NCI-H128 (cell line): Measurements from ENCODE around the gene TMEM120B.

Source experiments
- DNase-seq: peaks from one replicate; lab custom pipeline; 2025; ENCODE audit not compliant: unreplicated experiment; lab: John Stamatoyannopoulos, UW

The TMEM120B gene

DNA sequence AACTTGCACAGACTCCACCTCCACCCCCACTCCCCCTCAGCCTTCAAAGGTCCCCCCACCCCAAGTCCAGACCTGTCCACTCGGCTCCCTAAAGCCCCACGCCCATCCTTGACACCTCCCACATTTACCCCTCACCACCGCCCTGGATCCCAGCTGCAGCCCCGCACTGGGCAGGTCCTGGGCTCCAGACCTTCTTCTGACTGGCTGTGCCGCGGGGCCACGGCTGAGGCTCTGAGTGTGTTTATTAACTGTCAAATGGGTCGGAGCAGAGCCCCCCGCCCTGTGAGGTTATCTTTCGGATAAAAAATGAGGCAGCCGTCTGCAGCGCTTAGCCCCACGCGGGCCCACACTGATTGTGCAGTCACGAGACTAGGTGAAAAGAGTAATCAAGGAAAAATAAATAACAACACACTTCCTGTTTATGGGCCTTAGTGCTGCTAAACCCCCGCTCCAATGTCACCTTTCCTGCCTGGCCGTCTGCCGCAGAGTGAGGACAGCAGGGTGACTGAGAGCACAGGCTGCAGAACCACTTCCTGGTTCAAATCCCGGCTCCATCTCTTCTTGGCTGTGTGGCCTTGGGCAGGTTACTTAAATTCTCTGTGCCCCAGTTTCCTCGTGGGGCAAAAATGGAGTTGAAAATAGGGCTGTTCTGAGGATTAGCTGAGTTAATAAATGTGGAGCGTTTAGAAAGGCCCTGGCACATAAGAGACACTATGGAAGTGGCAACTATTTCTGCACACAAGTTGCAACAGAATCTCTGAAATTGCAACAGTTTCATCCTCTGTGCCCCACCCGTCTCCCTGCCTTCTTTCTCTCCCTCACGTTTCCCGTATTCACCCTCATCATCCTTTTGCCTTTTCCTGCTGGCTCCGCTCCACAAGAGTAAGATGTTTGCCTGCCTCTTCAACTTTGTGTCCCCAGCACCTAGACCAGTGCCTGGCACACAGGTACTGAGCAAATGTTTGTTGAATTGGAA lies 100.7 kb downstream of the TMEM120B start:
- DNase-seq = no peak

DNA sequence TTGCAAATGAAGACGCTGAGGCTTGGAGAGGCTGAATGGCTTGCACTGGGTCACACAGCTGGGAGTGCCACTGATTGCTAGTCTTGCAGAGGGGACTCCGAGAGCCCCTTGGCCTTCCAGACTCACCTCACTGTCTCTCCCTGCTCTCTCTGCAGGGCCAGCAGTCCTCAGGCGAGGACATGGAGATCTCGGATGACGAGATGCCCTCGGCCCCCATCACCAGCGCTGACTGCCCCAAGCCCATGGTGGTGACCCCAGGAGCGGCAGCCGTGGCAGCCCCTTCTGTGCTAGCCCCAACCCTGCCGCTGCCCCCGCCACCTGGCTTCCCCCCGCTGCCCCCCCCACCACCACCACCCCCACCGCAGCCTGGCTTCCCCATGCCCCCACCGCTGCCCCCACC lies 101.4 kb downstream of the TMEM120B start:
- DNase-seq = no peak

DNA sequence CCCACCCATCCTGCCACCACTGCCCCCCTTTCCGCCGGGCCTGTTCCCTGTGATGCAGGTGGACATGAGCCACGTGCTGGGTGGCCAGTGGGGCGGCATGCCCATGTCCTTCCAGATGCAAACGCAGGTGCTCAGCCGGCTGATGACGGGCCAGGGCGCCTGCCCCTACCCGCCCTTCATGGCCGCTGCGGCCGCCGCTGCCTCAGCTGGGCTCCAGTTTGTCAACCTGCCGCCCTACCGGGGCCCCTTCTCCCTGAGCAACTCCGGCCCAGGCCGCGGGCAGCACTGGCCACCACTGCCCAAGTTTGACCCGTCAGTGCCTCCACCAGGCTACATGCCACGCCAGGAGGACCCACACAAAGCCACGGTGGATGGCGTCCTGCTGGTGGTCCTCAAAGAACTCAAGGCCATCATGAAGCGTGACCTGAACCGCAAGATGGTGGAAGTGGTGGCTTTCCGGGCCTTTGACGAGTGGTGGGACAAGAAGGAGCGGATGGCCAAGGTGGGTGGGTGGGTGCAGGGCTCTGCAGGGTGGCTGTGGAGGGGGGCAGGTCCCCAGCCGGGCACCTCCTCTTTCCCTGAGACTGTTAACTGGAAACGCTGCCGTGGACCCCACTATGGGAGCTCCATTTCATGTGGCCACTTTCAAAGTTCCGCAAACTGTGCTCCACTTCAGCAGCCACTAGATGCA lies 102.0 kb downstream of the TMEM120B start:
- no peak for DNase-seq

DNA sequence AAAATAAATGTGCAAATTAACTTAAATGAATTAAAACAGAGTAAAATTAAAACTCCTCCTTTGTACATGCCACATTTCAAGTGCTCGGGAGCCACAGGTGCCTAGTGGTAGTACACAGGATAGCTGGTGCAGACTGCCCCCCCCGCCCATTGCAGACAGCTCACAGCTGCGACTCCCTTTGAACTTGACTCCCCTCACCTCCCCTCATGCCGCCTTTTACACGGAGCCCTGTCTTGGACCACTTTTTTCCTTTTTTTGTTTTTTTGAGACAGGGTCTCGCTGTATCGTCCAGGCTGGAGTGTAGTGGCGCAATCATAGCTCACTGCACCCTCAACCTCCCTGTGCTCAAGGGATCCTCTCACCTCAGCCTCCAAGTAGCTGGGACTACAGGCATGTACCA lies 102.7 kb downstream of the TMEM120B start:
- DNase-seq = no peak

DNA sequence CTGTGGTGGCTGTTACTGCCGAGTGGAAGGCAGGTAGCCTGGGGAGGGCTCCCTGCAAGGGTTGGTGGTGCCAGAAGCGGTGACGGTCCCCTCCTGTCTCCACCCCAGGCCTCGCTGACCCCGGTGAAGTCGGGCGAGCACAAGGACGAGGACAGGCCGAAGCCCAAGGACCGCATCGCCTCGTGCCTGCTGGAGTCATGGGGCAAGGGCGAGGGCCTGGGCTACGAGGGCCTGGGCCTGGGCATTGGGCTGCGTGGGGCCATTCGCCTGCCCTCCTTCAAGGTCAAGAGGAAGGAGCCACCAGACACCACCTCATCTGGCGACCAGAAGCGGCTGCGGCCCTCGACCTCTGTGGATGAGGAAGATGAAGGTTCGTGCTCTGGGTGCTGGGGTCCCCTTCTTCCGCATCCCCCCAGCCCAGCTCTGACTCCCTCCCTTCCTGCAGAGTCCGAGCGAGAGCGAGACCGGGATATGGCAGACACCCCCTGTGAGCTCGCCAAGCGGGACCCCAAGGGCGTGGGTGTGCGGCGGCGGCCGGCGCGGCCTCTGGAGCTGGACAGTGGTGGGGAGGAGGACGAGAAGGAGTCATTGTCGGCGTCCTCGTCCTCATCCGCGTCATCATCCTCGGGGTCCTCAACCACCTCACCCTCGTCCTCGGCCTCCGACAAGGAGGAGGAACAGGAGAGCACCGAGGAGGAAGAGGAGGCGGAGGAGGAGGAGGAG lies 104.5 kb downstream of the TMEM120B start:
- DNase-seq = no peak

DNA sequence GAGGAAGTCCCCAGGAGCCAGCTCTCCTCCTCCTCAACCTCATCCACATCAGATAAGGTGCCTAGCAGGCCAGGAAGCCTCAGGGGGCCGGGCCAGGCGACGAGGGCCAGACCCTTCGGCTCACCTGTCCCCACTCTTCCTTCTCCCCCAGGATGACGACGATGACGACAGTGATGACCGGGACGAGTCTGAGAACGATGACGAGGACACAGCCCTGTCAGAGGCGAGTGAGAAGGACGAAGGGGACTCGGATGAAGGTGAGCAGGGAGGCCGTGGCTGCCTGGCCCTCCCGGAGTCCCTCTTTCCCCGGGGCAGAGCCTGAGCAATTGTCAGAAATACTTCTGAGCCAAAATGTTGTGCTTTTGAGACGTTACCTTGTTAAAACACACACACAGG lies 105.1 kb downstream of the TMEM120B start:
- no peak for DNase-seq

- DNase-seq = no peak
These were observed 106.8 kb downstream of the TMEM120B start for GRCh38 chr12:121819212-121819949.

DNA sequence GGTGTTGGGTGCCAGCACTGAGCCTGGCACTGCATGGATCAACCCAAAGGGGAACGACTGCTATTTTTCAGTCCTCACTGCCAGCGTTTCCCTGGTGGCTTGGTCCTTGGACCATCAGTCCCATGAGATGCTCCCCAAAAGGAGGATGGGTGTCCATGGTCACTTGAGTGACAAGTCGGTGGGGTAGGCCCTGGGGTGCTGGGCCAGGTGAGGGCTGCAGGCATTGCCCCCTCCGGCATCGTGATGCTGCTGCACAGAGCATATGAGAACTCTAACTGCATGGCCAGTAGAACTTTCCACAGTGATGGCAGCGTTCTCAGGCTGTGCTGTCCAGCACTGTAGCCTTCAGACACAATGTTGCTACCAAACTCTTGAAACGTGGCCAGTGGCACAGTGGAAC lies 107.5 kb downstream of the TMEM120B start:
- DNase-seq = no peak

DNA sequence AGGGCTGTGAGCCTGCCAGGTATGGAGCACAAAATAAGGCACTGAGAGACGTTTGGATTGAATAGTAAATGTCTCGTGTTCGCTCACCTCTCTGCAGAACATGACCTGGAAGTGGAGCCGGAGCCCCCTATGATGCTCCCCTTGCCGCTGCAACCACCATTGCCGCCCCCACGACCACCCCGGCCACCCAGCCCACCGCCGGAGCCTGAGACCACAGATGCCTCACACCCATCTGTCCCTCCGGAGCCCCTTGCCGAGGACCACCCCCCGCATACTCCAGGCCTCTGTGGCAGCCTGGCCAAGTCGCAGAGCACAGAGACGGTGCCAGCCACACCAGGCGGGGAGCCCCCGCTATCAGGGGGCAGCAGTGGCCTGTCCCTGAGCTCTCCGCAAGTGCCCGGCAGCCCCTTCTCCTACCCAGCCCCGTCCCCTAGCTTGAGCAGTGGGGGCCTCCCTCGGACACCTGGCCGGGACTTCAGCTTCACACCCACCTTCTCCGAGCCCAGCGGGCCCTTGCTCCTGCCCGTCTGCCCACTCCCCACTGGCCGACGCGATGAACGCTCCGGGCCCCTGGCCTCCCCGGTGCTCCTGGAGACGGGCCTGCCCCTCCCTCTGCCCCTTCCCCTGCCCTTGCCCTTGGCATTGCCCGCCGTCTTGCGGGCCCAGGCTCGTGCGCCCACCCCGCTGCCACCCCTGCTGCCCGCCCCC lies 110.0 kb downstream of the TMEM120B start:
- no peak for DNase-seq

DNA sequence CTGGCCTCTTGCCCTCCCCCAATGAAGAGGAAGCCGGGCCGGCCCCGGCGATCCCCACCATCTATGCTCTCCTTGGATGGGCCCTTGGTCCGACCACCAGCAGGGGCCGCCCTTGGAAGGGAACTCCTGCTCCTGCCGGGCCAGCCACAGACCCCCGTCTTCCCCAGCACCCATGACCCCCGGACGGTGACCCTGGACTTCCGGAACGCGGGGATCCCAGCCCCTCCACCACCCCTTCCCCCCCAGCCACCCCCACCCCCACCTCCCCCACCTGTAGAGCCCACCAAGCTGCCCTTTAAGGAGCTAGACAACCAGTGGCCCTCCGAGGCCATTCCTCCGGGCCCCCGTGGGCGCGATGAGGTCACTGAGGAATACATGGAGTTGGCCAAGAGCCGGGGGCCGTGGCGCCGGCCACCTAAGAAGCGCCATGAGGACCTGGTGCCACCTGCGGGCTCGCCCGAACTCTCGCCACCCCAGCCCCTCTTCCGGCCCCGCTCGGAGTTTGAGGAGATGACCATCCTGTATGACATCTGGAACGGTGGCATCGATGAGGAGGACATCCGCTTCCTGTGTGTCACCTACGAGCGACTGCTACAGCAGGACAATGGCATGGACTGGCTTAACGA lies 110.7 kb downstream of the TMEM120B start:
- no peak for DNase-seq

GRCh38 chr12:121823727-121824115 lies 111.2 kb downstream of the TMEM120B start:
- DNase-seq = no peak

DNA sequence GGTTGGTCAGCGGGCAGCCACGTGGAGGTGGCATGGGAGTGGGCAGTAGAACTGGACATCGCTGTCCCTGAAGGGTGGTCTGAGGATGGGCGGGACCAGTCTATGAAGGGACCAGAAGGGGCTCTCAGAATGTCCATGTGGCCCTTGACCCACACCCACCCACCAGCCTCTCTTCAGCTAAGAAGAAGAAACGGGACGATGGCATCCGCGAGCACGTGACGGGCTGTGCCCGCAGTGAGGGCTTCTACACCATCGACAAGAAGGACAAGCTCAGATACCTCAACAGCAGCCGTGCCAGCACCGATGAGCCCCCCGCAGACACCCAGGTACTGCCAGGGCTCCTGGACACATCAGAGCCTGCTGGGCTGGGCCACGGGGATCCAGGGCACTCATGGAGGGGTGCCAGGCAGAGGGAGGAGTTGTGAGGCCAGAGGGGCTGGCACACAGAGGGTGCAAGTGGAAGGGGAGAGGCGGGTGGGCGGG lies 112.5 kb downstream of the TMEM120B start:
- DNase-seq = no peak

DNA sequence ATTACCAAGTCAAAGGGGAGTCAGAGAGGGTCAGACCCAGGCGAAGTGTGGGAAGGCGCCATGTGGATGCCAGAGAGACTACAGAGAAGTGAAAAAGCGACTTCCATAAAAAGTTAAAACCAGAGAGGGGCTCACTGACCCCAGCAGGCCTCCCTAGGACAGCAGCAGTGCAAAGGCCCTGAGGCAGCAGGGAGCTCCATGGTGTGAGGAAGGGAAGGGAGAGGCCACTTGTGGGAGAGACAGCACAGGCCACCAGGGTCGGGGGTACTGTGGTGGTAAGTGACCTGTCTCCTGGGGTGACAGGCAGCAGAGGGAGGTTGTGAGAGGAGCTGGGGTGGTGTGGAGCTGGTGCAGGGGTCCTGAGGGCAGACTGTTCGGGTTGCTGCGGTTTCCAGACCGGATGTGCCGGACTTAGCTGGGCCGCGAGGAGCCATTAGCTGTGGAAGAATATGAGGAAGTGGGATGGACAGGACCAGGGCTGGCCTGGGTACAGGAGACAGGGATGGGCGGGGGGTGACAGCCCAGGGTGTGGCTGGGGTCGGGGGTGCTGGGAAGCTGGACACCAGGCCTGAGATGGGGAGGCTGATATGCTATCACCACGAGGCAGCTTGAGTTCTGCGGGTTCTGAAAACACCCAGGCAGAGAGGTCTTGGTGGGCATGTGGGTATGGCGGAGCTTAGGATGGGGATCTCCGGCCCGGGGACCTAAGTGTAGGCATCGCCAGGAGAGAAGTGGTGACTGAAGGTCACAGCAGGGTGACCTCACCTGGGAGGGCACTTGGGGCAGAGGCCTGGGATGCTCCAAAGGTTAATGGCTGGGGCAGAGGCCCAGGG lies 114.0 kb downstream of the TMEM120B start:
- DNase-seq = no peak

DNA sequence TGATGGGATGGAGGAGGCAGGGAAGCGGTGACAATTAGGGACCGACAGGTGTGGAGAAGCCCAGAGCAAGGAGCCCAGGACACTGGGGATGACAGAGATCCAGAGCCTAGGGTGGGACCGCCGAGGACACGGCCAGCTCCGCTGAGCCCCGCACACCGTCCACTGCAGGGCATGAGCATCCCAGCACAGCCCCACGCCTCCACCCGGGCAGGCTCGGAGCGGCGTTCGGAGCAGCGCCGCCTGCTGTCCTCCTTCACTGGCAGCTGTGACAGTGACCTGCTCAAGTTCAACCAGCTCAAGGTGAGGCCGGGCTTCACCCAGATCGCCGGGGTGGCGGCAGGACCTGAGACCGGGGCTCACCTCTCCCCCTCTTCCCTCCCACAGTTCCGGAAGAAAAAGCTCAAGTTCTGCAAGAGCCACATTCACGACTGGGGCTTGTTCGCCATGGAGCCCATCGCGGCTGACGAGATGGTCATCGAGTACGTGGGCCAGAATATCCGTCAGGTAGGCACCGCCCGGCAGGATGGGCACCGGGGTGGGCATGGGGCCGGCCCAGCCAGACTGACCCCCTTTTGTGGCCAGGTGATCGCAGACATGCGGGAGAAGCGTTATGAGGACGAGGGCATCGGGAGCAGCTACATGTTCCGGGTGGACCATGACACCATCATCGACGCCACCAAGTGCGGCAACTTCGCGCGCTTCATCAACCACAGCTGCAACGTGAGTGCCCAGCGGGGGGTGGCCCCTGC lies 115.0 kb downstream of the TMEM120B start:
- DNase-seq = no peak

DNA sequence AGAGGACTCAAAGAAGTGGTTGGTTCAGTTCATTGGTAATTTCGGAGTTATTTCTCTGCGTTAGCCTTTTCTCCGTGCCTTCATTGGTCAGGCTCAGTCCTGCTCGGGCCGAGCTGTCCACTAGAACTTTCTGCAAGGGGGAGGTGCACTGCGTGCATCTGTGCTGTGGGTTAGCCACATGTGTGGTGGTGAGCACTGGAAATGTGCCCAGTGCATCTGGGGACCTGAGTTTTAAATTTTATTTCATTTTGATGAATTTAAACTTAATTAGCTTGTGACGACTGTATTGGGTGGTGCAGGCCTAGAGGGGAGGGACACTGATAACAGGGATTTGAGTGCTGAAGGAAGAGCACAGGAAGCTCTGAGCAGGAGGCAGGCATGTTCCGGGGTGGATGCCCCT lies 115.8 kb downstream of the TMEM120B start:
- no peak for DNase-seq

- DNase-seq = no peak
These were observed 116.3 kb downstream of the TMEM120B start for GRCh38 chr12:121828826-121829225.

GRCh38 chr12:121829250-121829918 lies 116.8 kb downstream of the TMEM120B start:
- no peak for DNase-seq

DNA sequence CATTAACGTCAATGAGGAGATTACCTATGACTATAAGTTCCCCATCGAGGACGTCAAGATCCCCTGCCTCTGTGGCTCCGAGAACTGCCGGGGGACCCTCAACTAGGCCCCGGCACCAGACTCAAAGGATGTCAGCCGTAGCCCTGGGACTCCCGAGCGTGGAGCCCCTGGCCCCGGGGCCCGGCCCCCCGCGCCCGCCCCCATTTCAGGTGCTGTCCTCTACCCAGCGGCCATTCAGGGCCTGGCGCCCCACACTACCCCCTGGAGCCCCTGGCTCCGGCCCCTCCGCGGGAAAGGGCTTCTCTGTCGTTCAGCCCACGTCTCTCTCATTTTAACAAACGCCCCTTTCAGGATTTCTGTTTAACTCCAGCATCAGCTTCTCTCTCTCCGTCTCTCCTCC lies 117.6 kb downstream of the TMEM120B start:
- DNase-seq = no peak
